Neural cell (in vitro differentiated cells): ENCODE data around the gene EPAS1. TPM values are rescaled to one million over a fixed set of nuclear protein-coding genes. Genes with fewer than 3 reads are reported as not detected.

ENCODE experiments used
- H2AFZ ChIP-seq: fragments of 200-600, 300-800 bp; sonication (generic), shearing (Covaris generic); 2 replicates; pipeline ENCODE4 v1.6.0; 2014; ENCODE audit warnings: low read depth, mild to moderate bottlenecking, antibody characterized with exemption, low read length, moderate library complexity
- H3F3A ChIP-seq: fragments of 200-600 bp; shearing (Covaris generic); 2 replicates; pipeline ENCODE4 v1.6.1; 2016; ENCODE audit warnings: mild to moderate bottlenecking, moderate library complexity, mixed read lengths, antibody characterized with exemption, low read length; ENCODE audit not compliant: insufficient read depth, poor library complexity, severe bottlenecking
- H3K27ac ChIP-seq: fragments of 200-600, 300-800 bp; sonication (generic), shearing (Covaris generic); 2 replicates; pipeline ENCODE4 v1.5.1; 2014; ENCODE audit warnings: mild to moderate bottlenecking, low read length, moderate library complexity
- H3K27me3 ChIP-seq: fragments of 300-800, 200-600 bp; sonication (generic), shearing (Covaris generic); 2 replicates; pipeline ENCODE4 v1.6.0; 2014; ENCODE audit warnings: mild to moderate bottlenecking, low read depth, low read length, moderate library complexity; ENCODE audit not compliant: insufficient read depth
- H3K36me3 ChIP-seq: fragments of 300-800, 200-600 bp; sonication (generic), shearing (Covaris generic); 2 replicates; pipeline ENCODE4 v1.5.1; 2014; ENCODE audit warnings: mild to moderate bottlenecking, antibody characterized with exemption, low read length, moderate library complexity; ENCODE audit not compliant: insufficient read depth
- H3K4me2 ChIP-seq: fragments of 300-800, 200-600 bp; sonication (generic), shearing (Covaris generic); 2 replicates; pipeline ENCODE4 v1.6.0; 2014; ENCODE audit warnings: mild to moderate bottlenecking, low read length
- H3K4me3 ChIP-seq: fragments of 300-800, 200-600 bp; sonication (generic), shearing (Covaris generic); 2 replicates; pipeline ENCODE4 v1.5.1; 2014; ENCODE audit warnings: mild to moderate bottlenecking, low read length, moderate library complexity
- H3K79me2 ChIP-seq: fragments of 200-600 bp; shearing (Covaris generic); replicated peaks from 2 replicates; pipeline ENCODE4 v1.6.0; 2014; ENCODE audit warnings: mild to moderate bottlenecking, low read length, moderate library complexity; ENCODE audit not compliant: insufficient read depth
- H3K9ac ChIP-seq: fragments of 300-800, 200-600 bp; sonication (generic), shearing (Covaris generic); 2 replicates; pipeline ENCODE4 v1.6.1; 2016; ENCODE audit warnings: mild to moderate bottlenecking, low read length, mixed read lengths
- H3K9me2 ChIP-seq: fragments of 200-600 bp; shearing (Covaris generic); 2 replicates; pipeline ENCODE4 v1.6.1; 2016; ENCODE audit warnings: mild to moderate bottlenecking, low read length, mixed read lengths; ENCODE audit not compliant: insufficient read depth
- H3K9me3 ChIP-seq: fragments of 200-600, 300-800 bp; sonication (generic), shearing (Covaris generic); 2 replicates; pipeline ENCODE4 v1.6.1; 2016; ENCODE audit warnings: mild to moderate bottlenecking, mixed run types, low read length, moderate library complexity, mixed read lengths
- H4K20me1 ChIP-seq: fragments of 200-600 bp; shearing (Covaris generic); 2 replicates; pipeline ENCODE4 v1.6.1; 2016; ENCODE audit warnings: mild to moderate bottlenecking, mixed run types; ENCODE audit not compliant: insufficient read depth
- CTCF ChIP-seq: fragments of 450-650 bp; IDR thresholded peaks from 2 replicates; pipeline ENCODE4 v1.5.1; 2014; ENCODE audit warnings: antibody characterized with exemption, mild to moderate bottlenecking, moderate library complexity; ENCODE audit not compliant: poor library complexity, severe bottlenecking
- EP300 ChIP-seq: fragments of 450-650 bp; conservative IDR thresholded peaks from 2 replicates; pipeline ENCODE4 v1.6.1; 2014; ENCODE audit warnings: antibody characterized with exemption, mild to moderate bottlenecking, moderate library complexity; ENCODE audit not compliant: poor library complexity, severe bottlenecking
- EZH2 ChIP-seq: fragments of 200-600, 300-800 bp; shearing (Covaris generic), sonication (generic); IDR thresholded peaks from 2 replicates; pipeline ENCODE4 v1.6.1; 2014; ENCODE audit warnings: antibody characterized with exemption, low read length, borderline replicate concordance, mild to moderate bottlenecking; ENCODE audit not compliant: insufficient read depth, poor library complexity, severe bottlenecking
- MXI1 ChIP-seq: fragments of 450-650 bp; conservative IDR thresholded peaks from 2 replicates; pipeline ENCODE4 v1.6.1; 2014; ENCODE audit warnings: antibody characterized with exemption, mild to moderate bottlenecking; ENCODE audit not compliant: poor library complexity, severe bottlenecking
- POLR2AphosphoS5 ChIP-seq: IDR thresholded peaks from 2 replicates; pipeline ENCODE4 v1.6.1; 2012
- RAD21 ChIP-seq: fragments of 450-650 bp; conservative IDR thresholded peaks from 2 replicates; pipeline ENCODE4 v1.6.1; 2014; ENCODE audit warnings: antibody characterized with exemption, mild to moderate bottlenecking, moderate library complexity
- REST ChIP-seq: IDR thresholded peaks from 2 replicates; pipeline ENCODE4 v1.6.1; 2012; ENCODE audit warnings: borderline replicate concordance
- SMC3 ChIP-seq: fragments of 450-650 bp; conservative IDR thresholded peaks from 2 replicates; pipeline ENCODE4 v1.6.1; 2014; ENCODE audit warnings: antibody characterized with exemption, mild to moderate bottlenecking, moderate library complexity; ENCODE audit not compliant: poor library complexity
- TAF1 ChIP-seq: IDR thresholded peaks from 2 replicates; pipeline ENCODE4 v1.6.1; 2012; ENCODE audit warnings: low read depth
- polyA plus RNA-seq: library from polyadenylated mRNA; depleted of rRNA; stranded (reverse); fragments of >200 nt; gene quantifications from 2 replicates; pipeline ENCODE4 v1.2.3, GENCODE V29; 2014

Gene EPAS1
- polyA plus RNA-seq, 1 donor from 2014 or later = not detected

- Histone ChIP-seq H3K27me3 (no peaks in the 10 kb centered on the region), H4K20me1 (no peaks in the 10 kb centered on the region), H3K4me2 (no peak overlapping the region), H3K9ac (no peak overlapping the region), H3K4me3 (no peak overlapping the region), H2AFZ (no peak overlapping the region), H3K36me3 (no peaks in the 10 kb centered on the region), H3K27ac (no peak overlapping the region), H3K79me2 (no peaks in the 10 kb centered on the region), H3F3A (no peaks in the 10 kb centered on the region), H3K9me2 (no peaks in the 10 kb centered on the region), H3K9me3 (no peaks in the 10 kb centered on the region)
- no peak for TF ChIP-seq POLR2AphosphoS5
- no peak for TF ChIP-seq SMC3
- TF ChIP-seq TAF1 = no peak
- no peak for TF ChIP-seq REST
- TF ChIP-seq CTCF = no peak
- no peak for TF ChIP-seq EZH2
- TF ChIP-seq MXI1 = no peak
- no peak for TF ChIP-seq EP300
These were observed 119.7 kb downstream of the EPAS1 start for GRCh38 chr2:46416739-46417403.

GRCh38 chr2:46420945-46421344 is 123.7 kb downstream of the EPAS1 start:
- H3K9me3 ChIP-seq = no peaks in the 10 kb centered on the region
- no peaks in the 10 kb centered on the region for H3K27me3 ChIP-seq
- no peak overlapping the region for H3K27ac ChIP-seq
- TF ChIP-seq RAD21 (no peak), EP300 (no peak), REST (no peak), MXI1 (no peak), EZH2 (no peak), SMC3 (no peak), TAF1 (no peak), POLR2AphosphoS5 (no peak), CTCF (no peak)
- H2AFZ ChIP-seq = no peak overlapping the region
- H3F3A ChIP-seq = no peaks in the 10 kb centered on the region
- H3K9ac ChIP-seq = no peak overlapping the region
- no peak overlapping the region for H3K4me3 ChIP-seq
- H4K20me1 ChIP-seq = no peaks in the 10 kb centered on the region
- H3K9me2 ChIP-seq = no peaks in the 10 kb centered on the region
- H3K79me2 ChIP-seq = no peaks in the 10 kb centered on the region
- H3K36me3 ChIP-seq = no peaks in the 10 kb centered on the region
- no peak overlapping the region for H3K4me2 ChIP-seq
